NB4 (cell line): ENCODE measurements around the gene XIRP1.

ENCODE experiments used
- DNase-seq: peaks from one replicate; pipeline ENCODE4 v3.0.0; 2010; ENCODE audit warnings: low read depth
- H3K4me3 ChIP-seq: one replicate; pipeline ENCODE4 v1.5.1; 2011; ENCODE audit warnings: mild to moderate bottlenecking, low read depth, low read length, moderate library complexity
- MYC ChIP-seq: IDR thresholded peaks from 2 replicates; pipeline ENCODE4 v1.6.1; 2011; ENCODE audit warnings: low read depth, low read length
- POLR2A ChIP-seq: IDR thresholded peaks from 2 replicates; pipeline ENCODE4 v1.6.1; 2011; ENCODE audit warnings: mild to moderate bottlenecking; ENCODE audit not compliant: insufficient read length; ENCODE audit errors: extremely low read depth
- TF ChIP-seq, protein P1 (sequence below): IDR thresholded peaks from one replicate; pipeline ENCODE4 v1.5.1; 2012; ENCODE audit warnings: low read depth, low read length
- TF ChIP-seq, protein P2 (sequence below): IDR thresholded peaks from 2 replicates; pipeline ENCODE4 v1.6.1; 2011; ENCODE audit warnings: low read depth, low read length

The XIRP1 gene

DNA sequence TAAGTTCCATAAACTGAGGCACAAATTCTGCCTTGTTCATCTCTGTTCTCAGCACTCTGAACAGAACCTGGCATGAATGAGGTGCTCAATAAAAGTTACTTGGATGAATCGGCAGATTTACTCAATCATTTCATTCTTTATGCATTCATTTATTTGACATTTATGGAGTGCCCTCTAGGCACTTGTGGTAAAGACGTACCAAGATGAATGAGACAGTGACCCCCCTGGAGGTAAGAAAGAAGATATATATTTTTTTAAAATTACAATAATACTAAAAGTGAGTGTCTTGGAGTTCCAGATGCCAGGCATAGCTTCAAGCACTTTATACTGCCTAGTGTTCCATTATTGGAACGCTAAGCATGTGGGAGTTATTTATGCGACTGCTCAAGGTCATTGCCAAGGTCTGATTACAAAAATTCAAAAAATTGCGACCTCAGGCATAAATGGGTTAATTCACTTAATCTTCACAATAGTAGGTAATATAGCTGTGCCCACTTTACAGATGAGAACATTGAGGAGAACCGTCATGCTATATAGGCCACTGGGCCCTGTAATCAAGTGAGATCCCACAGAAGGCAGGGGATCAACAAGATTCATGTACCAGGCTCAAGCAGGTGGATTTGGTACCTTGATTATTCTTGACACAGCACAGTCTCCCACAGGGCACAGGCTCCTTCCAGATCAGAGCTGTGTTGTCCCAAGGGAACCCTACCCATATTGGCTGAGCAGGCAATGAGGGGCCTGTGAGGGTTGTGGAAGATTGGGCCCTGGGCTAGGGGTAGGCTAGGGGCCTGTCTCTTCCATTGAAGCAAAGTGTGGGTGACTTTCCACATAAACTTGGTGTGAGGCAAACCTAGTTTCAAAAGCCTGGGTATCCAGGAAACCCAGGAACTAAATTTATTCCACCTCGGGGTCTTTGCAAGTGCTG, 10.7 kb downstream of the XIRP1 start:
- no peak for TF ChIP-seq POLR2A
- TF ChIP-seq, protein P1, sequence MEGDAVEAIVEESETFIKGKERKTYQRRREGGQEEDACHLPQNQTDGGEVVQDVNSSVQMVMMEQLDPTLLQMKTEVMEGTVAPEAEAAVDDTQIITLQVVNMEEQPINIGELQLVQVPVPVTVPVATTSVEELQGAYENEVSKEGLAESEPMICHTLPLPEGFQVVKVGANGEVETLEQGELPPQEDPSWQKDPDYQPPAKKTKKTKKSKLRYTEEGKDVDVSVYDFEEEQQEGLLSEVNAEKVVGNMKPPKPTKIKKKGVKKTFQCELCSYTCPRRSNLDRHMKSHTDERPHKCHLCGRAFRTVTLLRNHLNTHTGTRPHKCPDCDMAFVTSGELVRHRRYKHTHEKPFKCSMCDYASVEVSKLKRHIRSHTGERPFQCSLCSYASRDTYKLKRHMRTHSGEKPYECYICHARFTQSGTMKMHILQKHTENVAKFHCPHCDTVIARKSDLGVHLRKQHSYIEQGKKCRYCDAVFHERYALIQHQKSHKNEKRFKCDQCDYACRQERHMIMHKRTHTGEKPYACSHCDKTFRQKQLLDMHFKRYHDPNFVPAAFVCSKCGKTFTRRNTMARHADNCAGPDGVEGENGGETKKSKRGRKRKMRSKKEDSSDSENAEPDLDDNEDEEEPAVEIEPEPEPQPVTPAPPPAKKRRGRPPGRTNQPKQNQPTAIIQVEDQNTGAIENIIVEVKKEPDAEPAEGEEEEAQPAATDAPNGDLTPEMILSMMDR: no peak
- TF ChIP-seq, protein P2, sequence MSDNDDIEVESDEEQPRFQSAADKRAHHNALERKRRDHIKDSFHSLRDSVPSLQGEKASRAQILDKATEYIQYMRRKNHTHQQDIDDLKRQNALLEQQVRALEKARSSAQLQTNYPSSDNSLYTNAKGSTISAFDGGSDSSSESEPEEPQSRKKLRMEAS: no peak
- TF ChIP-seq MYC: no peak
- H3K4me3 ChIP-seq: no peak overlapping the region
- DNase-seq: peak; percentile 18

DNA sequence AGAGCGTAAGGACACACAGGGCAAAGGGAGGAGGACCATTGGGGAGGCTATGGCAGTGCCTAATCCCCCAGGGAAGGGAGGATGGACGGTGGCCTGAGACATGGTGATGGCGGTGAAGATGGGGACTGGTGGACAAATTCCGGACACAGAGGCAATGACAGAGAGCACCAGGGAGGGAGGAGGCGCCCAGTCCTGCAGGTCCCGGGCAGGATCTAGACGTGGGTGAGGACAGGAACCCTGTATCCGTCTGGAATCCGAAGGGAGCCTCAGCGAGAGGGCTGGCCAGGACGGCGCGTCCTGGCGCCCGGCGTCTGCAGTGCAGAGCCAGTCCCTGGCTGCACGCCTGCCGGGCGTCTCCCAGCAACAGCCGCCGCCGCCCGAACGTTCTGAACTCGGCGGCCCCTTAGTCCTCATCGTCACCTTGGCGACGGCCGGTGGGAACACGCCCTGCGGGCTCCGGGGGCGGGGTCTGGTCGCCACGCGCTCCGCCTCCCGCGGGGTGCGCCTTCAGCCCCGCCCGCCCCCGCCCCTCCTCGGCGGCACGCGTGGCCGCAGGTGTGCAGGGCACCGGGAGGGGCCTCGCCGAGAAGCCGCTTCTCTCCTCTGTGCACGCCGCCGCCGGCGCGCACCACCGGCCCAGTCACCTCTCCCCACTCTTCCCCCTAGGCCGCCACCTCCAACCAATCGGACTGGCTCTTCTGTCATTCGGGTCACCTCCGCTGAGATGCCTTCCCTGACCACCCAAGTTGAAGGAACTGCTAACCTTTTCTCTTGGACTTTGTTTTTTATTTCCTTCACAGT, 11.6 kb downstream of the XIRP1 start:
- H3K4me3 ChIP-seq: peak overlapping the region; percentile 40
- TF ChIP-seq MYC (no peak), POLR2A (no peak)
- TF ChIP-seq, protein P1: no peak
- TF ChIP-seq, protein P2: no peak; the same call in 1 of the 2 replicates

DNA sequence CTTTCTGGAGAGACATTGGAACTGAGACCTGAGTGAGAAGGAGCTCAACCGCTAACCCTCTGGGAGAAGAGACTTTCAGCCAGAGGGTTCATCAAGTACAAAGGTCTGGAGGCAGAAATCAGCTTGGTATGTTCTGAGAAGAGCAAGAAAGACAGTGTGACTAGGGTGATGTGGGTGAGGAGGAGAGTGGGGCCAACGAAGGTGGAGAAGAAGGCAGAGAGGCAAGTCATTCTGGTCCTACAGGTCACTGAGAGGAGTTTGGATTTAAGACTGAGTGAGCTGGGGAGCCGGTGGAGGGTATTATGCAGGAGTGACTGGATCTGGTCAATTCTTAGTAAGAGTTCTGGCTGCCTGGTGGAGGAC, 12.2 kb downstream of the XIRP1 start:
- no peak for DNase-seq
- peak overlapping the region; percentile 40 for H3K4me3 ChIP-seq
- TF ChIP-seq, protein P1: no peak
- TF ChIP-seq MYC (no peak), POLR2A (no peak)
- TF ChIP-seq, protein P2: no peak

More for the DNA sequence above, 11.6 kb downstream of the XIRP1 start:
- peak; percentile 83 for DNase-seq

DNA sequence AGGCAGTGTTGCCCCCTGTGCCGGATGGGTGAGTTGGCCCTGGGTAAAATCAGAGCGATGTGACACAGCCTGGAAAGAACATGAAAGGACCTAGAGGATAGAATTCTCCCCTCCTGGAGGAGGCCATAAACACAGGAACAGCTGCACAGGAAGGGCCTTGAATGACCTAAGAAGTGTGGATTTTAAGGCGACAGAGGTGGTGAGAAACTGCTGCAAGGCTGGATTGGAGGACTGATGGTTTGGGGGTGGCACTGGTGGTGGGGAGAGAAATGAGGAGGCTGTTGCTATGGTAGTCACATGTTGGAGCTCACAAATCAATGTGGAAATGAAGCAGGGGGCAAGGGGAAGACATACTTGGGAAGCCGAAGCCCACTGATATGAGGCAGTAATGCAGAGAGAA, 13.8 kb downstream of the XIRP1 start:
- H3K4me3 ChIP-seq: peak overlapping the region; percentile 56
- TF ChIP-seq, protein P1: no peak
- TF ChIP-seq POLR2A: no peak
- TF ChIP-seq, protein P2: no peak
- TF ChIP-seq MYC: no peak

DNA sequence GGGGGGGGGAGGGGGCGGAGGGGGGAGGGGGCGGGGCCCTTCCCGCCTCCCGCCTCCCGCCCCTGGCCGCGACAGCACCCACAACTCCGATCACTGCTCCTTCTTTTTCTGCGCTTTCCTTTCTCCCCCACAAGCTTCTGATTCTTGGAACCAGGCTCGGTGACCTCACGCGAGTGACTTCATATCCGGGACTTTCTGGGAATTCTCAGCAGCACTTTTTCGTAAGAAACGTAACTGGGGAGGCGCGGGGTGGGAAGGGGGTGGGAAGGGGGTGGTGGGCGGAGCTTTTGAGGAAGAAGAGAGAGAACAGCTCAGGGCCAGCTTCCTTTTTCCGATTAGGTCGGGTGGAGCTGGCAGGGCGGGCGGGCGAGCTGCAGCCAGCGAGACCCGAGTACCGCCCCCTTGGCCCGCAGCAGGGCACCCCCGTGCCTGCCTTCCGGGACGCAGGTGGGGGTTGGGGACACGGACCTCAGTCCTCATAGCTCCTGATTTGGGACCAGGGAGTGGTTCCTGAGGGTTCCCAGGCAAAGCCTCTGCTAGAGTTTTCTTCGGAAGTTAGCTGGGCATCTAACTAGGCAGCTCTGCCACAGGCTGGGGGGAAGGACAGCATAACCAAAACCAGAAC, 14.6 kb downstream of the XIRP1 start:
- TF ChIP-seq, protein P2: 0 out of 2 replicates have a peak, but pooled peaks have one; percentile 9
- TF ChIP-seq MYC: no peak
- TF ChIP-seq, protein P1: no peak
- peak overlapping the region; percentile 57 for H3K4me3 ChIP-seq
- peak; percentile 78 for DNase-seq

More for the DNA sequence above, 13.8 kb downstream of the XIRP1 start:
- no peak for DNase-seq
